Hepatocyte (in vitro differentiated cells): ENCODE measurements around the gene KDM4C. TPM values are rescaled to one million over a fixed set of nuclear protein-coding genes. Genes with fewer than 3 reads are reported as not detected.

ENCODE experiments used
- DNase-seq: peaks from one replicate; pipeline ENCODE4 v3.0.0-alpha.2; 2016; ENCODE audit warnings: low spot score
- H2AFZ ChIP-seq: fragments of 200-600 bp; sonication (generic); 2 replicates; pipeline ENCODE4 v1.6.0; 2016; ENCODE audit warnings: antibody characterized with exemption, mild to moderate bottlenecking
- H3K27ac ChIP-seq: fragments of 200-600 bp; sonication (generic); 2 replicates; pipeline ENCODE4 v1.5.1; 2016; ENCODE audit warnings: mild to moderate bottlenecking
- H3K27me3 ChIP-seq: fragments of 200-600 bp; sonication (generic); 2 replicates; pipeline ENCODE4 v1.6.1; 2016
- H3K36me3 ChIP-seq: fragments of 200-600 bp; sonication (generic); replicated peaks from 2 replicates; pipeline ENCODE4 v1.5.1; 2016; ENCODE audit warnings: low read depth; ENCODE audit not compliant: insufficient read depth
- H3K4me1 ChIP-seq: fragments of 200-600 bp; sonication (generic); 2 replicates; pipeline ENCODE4 v1.5.1; 2016; ENCODE audit warnings: mild to moderate bottlenecking, moderate library complexity; ENCODE audit not compliant: insufficient read depth
- H3K4me2 ChIP-seq: fragments of 200-600 bp; sonication (generic); 2 replicates; pipeline ENCODE4 v1.6.0; 2016
- H3K4me3 ChIP-seq: fragments of 200-600 bp; sonication (generic); 2 replicates; pipeline ENCODE4 v1.5.1; 2016; ENCODE audit warnings: mild to moderate bottlenecking
- H3K79me2 ChIP-seq: fragments of 200-600 bp; sonication (generic); 2 replicates; pipeline ENCODE4 v1.6.0; 2017; ENCODE audit warnings: mild to moderate bottlenecking
- H3K9me2 ChIP-seq: fragments of 200-600 bp; sonication (generic); replicated peaks from 2 replicates; pipeline ENCODE4 v1.6.0; 2017; ENCODE audit warnings: mild to moderate bottlenecking; ENCODE audit not compliant: insufficient read depth
- H3K9me3 ChIP-seq: fragments of 200-600 bp; sonication (generic); 2 replicates; pipeline ENCODE4 v1.5.1; 2016; ENCODE audit warnings: low read depth, mild to moderate bottlenecking
- H4K20me1 ChIP-seq: fragments of 200-600 bp; sonication (generic); 2 replicates; pipeline ENCODE4 v1.6.0; 2016; ENCODE audit warnings: mild to moderate bottlenecking; ENCODE audit not compliant: insufficient read depth, poor library complexity, severe bottlenecking
- CTCF ChIP-seq: fragments of 200-600 bp; sonication (generic); IDR thresholded peaks from 2 replicates; pipeline ENCODE4 v1.5.1; 2016; ENCODE audit warnings: antibody characterized with exemption, mild to moderate bottlenecking; ENCODE audit not compliant: poor library complexity
- EZH2 ChIP-seq: fragments of 200-600 bp; sonication (generic); IDR thresholded peaks from 2 replicates; pipeline ENCODE4 v1.6.1; 2016; ENCODE audit warnings: antibody characterized with exemption, mild to moderate bottlenecking, borderline replicate concordance
- EZH2phosphoT487 ChIP-seq: fragments of 200-600 bp; sonication (generic); IDR thresholded peaks from one replicate; pipeline ENCODE4 v1.6.1; 2018; ENCODE audit warnings: antibody characterized with exemption, mild to moderate bottlenecking, low read depth, moderate library complexity; ENCODE audit not compliant: unreplicated experiment, severe bottlenecking
- WGBS: methylation state at CpG from one replicate; pipeline ENCODE4 v1.1.6; 2016; ENCODE audit warnings: low lambda C conversion rate; ENCODE audit errors: missing lambda C conversion rate; 5-methylcytosine and 5-hydroxymethylcytosine counted together
- polyA plus RNA-seq: library from polyadenylated mRNA; unstranded; fragments of >200 nt; fragmentation: Nextera tagmentation; extraction: Ambion mirVana; gene quantifications from 2 replicates; pipeline ENCODE4 v1.2.1, GENCODE V29; 2016
- total RNA-seq: library from RNA; depleted of rRNA; stranded (reverse); fragments of >200 nt; gene quantifications from 2 replicates; pipeline ENCODE4 v1.2.3, GENCODE V29; 2014

The KDM4C gene
- total and polyA plus RNA-seq, 2 experiments from 2014 or later, result 16.1 to 28.7 TPM

- Histone ChIP-seq H3K79me2 (no peaks in the 10 kb centered on the region), H3K36me3 (no peaks in the 10 kb centered on the region), H3K9me2 (no peaks in the 10 kb centered on the region), H3K9me3 (no peaks in the 10 kb centered on the region), H3K4me2 (no peak overlapping the region), H3K27me3 (no peaks in the 10 kb centered on the region), H3K27ac (no peak overlapping the region), H3K4me1 (no peaks in the 10 kb centered on the region), H3K4me3 (no peak overlapping the region), H2AFZ (no peak overlapping the region), H4K20me1 (no peaks in the 10 kb centered on the region)
- TF ChIP-seq EZH2phosphoT487 (no peak), CTCF (no peak), EZH2 (no peak)
- DNase-seq, result no peak
- WGBS, result 83% methylated on average over 12 of the region's 12 CpGs
Observed at GRCh38 chr9:6833518-6834192, 75.9 kb downstream of the KDM4C start.

DNA sequence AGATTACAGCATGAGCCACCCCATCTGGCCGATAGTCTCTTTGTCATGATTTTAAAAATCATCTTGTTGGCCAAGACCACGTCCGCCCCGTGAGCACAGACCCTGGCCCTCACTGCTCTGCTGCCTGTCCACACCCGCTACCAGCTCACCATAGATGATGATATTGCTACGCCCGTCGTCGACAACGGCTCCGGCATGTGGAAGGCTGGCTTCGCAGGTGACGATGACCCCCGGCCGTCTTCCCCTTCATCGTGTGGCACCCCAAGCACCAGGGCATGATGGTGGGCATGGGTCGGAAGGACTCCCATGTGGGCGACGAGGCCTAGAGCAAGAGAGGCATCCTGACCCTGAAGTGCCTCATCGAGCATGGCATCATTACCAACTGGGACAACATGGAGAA lies 76.5 kb downstream of the KDM4C start:
- H3K4me1 ChIP-seq, result no peaks in the 10 kb centered on the region
- H3K4me3 ChIP-seq, result no peak overlapping the region
- H3K36me3 ChIP-seq, result no peaks in the 10 kb centered on the region
- H2AFZ ChIP-seq, result no peak overlapping the region
- H4K20me1 ChIP-seq, result no peaks in the 10 kb centered on the region
- no peaks in the 10 kb centered on the region for H3K27me3 ChIP-seq
- no peaks in the 10 kb centered on the region for H3K79me2 ChIP-seq
- no peak overlapping the region for H3K4me2 ChIP-seq
- H3K9me2 ChIP-seq, result no peaks in the 10 kb centered on the region
- 96% methylated on average over 20 of the region's 20 CpGs for WGBS
- no peaks in the 10 kb centered on the region for H3K9me3 ChIP-seq
- no peak overlapping the region for H3K27ac ChIP-seq
- DNase-seq, result no peak
- TF ChIP-seq EZH2phosphoT487 (no peak), CTCF (no peak), EZH2 (no peak)

- Histone ChIP-seq H4K20me1 (no peaks in the 10 kb centered on the region), H3K27ac (no peak overlapping the region), H3K36me3 (no peaks in the 10 kb centered on the region), H3K4me1 (no peaks in the 10 kb centered on the region), H2AFZ (no peak overlapping the region), H3K4me2 (no peak overlapping the region), H3K79me2 (no peaks in the 10 kb centered on the region), H3K27me3 (no peaks in the 10 kb centered on the region), H3K9me3 (no peaks in the 10 kb centered on the region), H3K9me2 (no peaks in the 10 kb centered on the region), H3K4me3 (no peak overlapping the region)
- WGBS, result 77% methylated on average over 6 of the region's 6 CpGs
- TF ChIP-seq EZH2phosphoT487, result no peak
- TF ChIP-seq CTCF, result no peak
- TF ChIP-seq EZH2, result no peak
- DNase-seq, result no peak
Observed at GRCh38 chr9:6838158-6838557, 80.4 kb downstream of the KDM4C start.
